ENCODE results near the gene VANGL2.

VANGL2 gene

GRCh38 chr1:160429702-160430535 is 29.6 kb downstream of the VANGL2 start:
- no peak for DNase-seq

- no peak for DNase-seq
Observed at GRCh38 chr1:160431006-160431405, 30.6 kb downstream of the VANGL2 start.

- no peak for DNase-seq
Observed at GRCh38 chr1:160431571-160431970, 31.2 kb downstream of the VANGL2 start.

GRCh38 chr1:160432371-160432786 is 32.0 kb downstream of the VANGL2 start:
- DNase-seq: no peak

GRCh38 chr1:160436966-160437365 is 36.6 kb downstream of the VANGL2 start:
- DNase-seq: no peak

GRCh38 chr1:160437432-160438316 is 37.3 kb downstream of the VANGL2 start:
- DNase-seq: no peak

GRCh38 chr1:160438317-160438918 is 38.1 kb downstream of the VANGL2 start:
- DNase-seq: no peak

- DNase-seq: no peak
Observed at GRCh38 chr1:160438935-160439334, 38.6 kb downstream of the VANGL2 start.

- no peak for DNase-seq
Observed at GRCh38 chr1:160439718-160440117, 39.4 kb downstream of the VANGL2 start.

- no peak for DNase-seq
Observed at GRCh38 chr1:160446945-160447600, 46.7 kb downstream of the VANGL2 start.

GRCh38 chr1:160449494-160449893 is 49.1 kb downstream of the VANGL2 start:
- DNase-seq: no peak

- no peak for DNase-seq
Observed at GRCh38 chr1:160451119-160451858, 50.9 kb downstream of the VANGL2 start.

- no peak for DNase-seq
Observed at GRCh38 chr1:160451859-160452232, 51.5 kb downstream of the VANGL2 start.

GRCh38 chr1:160453443-160453842 is 53.1 kb downstream of the VANGL2 start:
- no peak for DNase-seq

GRCh38 chr1:160454371-160455152 is 54.2 kb downstream of the VANGL2 start:
- DNase-seq: no peak

GRCh38 chr1:160455153-160455517 is 54.8 kb downstream of the VANGL2 start:
- no peak for DNase-seq

- DNase-seq: no peak
Observed at GRCh38 chr1:160459056-160459455, 58.7 kb downstream of the VANGL2 start.

- no peak for DNase-seq
Observed at GRCh38 chr1:160459687-160460086, 59.3 kb downstream of the VANGL2 start.

- DNase-seq: no peak
Observed at GRCh38 chr1:160460214-160460642, 59.9 kb downstream of the VANGL2 start.

- DNase-seq: no peak
Observed at GRCh38 chr1:160460683-160461287, 60.4 kb downstream of the VANGL2 start.

- no peak for DNase-seq
Observed at GRCh38 chr1:160465123-160465522, 64.8 kb downstream of the VANGL2 start.
